Measurements from ENCODE around the gene ROM1. TPM values are rescaled to one million over a fixed set of nuclear protein-coding genes. Genes with fewer than 3 reads are reported as not detected.
A peak's percentile ranks its signal among the peaks of the same experiment; 100 is the strongest.

Gene ROM1
- polyA plus RNA-seq, 2 of the 4 experiments (the other 2 are of a cell fraction) = 0.92 to 2.8 TPM

GRCh38 chr11:62573592-62574362, 39.3 kb upstream of the ROM1 start, which contains the start of gene EEF1G (continued):
- TF ChIP-seq GATA3 (IDR thresholded peaks at IDR 0.05; ENCODE audit: borderline replicate concordance) (0 out of 2 replicates have a peak, but pooled peaks have one; percentile 18), ZSCAN20 (CRISPR knock-in tag; IDR thresholded peaks at IDR 0.05) (no peak), EHF (CRISPR knock-in tag; IDR thresholded peaks at IDR 0.05) (no peak), FOSL2 (IDR thresholded peaks at IDR 0.05) (no peak), FOSL2 (CRISPR knock-in tag; IDR thresholded peaks at IDR 0.05) (no peak), CBX2 (IDR thresholded peaks at IDR 0.05; ENCODE audit: borderline replicate concordance, low read depth) (no peak), MAZ (IDR thresholded peaks at IDR 0.05; ENCODE audit: borderline replicate concordance, low read depth, low read length) (peak; percentile 52; the same call in 1 of the 2 replicates), CHD4 (IDR thresholded peaks at IDR 0.05; ENCODE audit: borderline replicate concordance) (no peak), JUN (IDR thresholded peaks at IDR 0.05) (peak; percentile 88 to 97; a peak in 4 of 5 replicates), ATOH8 (CRISPR knock-in tag; IDR thresholded peaks at IDR 0.05; ENCODE audit: low read depth) (no peak), HDAC2 (IDR thresholded peaks at IDR 0.05) (no peak), ELK1 (IDR thresholded peaks at IDR 0.05; ENCODE audit: low read depth, low read length) (no peak), ZFP36 (IDR thresholded peaks at IDR 0.05; ENCODE audit: borderline replicate concordance, partially characterized antibody) (no peak), FOSB (CRISPR knock-in tag; IDR thresholded peaks at IDR 0.05) (no peak), TFCP2L1 (CRISPR knock-in tag; IDR thresholded peaks at IDR 0.05) (no peak), PBX3 (IDR thresholded peaks at IDR 0.05) (peak; percentile 20; the same call in 1 of the 2 replicates), MAX (IDR thresholded peaks at IDR 0.05) (peak; percentile 73; the same call in 1 of the 2 replicates), RNF2 (IDR thresholded peaks at IDR 0.05; ENCODE audit: borderline replicate concordance, low read depth) (no peak), ZC3H11A (IDR thresholded peaks at IDR 0.05) (no peak), CEBPB (IDR thresholded peaks at IDR 0.05) (no peak), EP300 (IDR thresholded peaks at IDR 0.05) (no peak), MYC (IDR thresholded peaks at IDR 0.05; ENCODE audit: borderline replicate concordance, low read length) (no peak; the same call in 1 of the 2 replicates), SMC3 (IDR thresholded peaks at IDR 0.05) (no peak), JUNB (IDR thresholded peaks at IDR 0.05) (no peak), TP53 (CRISPR knock-in tag; IDR thresholded peaks at IDR 0.05) (peak; percentile 82), E2F6 (IDR thresholded peaks at IDR 0.05; ENCODE audit: borderline replicate concordance, low read depth) (no peak), CHD2 (IDR thresholded peaks at IDR 0.05; ENCODE audit: low read length, partially characterized antibody) (peak; percentile 72), KDM5A (IDR thresholded peaks at IDR 0.05) (no peak), BHLHE40 (IDR thresholded peaks at IDR 0.05; ENCODE audit: low read depth, low read length) (no peak), NR3C1 (IDR thresholded peaks at IDR 0.05) (no peak), RCOR1 (IDR thresholded peaks at IDR 0.05; ENCODE audit: low read depth, low read length) (no peak), CTCF (IDR thresholded peaks at IDR 0.05) (no peak), MAFK (IDR thresholded peaks at IDR 0.05; ENCODE audit: partially characterized antibody) (no peak), ZNF302 (CRISPR knock-in tag; IDR thresholded peaks at IDR 0.05) (no peak), RAD21 (conservative IDR thresholded peaks at IDR 0.05 in 1 of 2, IDR thresholded peaks at IDR 0.05 in 1 of 2) (no peak), HOXB5 (CRISPR knock-in tag; IDR thresholded peaks at IDR 0.05) (no peak), USF2 (IDR thresholded peaks at IDR 0.05) (no peak)
